ENCODE measurements around the gene MEIS3. TPM values are rescaled to one million over a fixed set of nuclear protein-coding genes. Genes with fewer than 3 reads are reported as not detected.
"Not testable (repeated sequence)": the region's sequence is repeated elsewhere in the genome, so short reads cannot be mapped to it uniquely, and the experiment has no call there.

The MEIS3 gene
- total RNA-seq, 1 experiment from 2014 or later, result 35.8 TPM

GRCh38 chr19:47387623-47388022 lies 31.7 kb downstream of the MEIS3 start:
- CTCF ChIA-PET; H3K79me2 ChIP-seq (ENCODE audit: insufficient read depth, low read length); ATAC-seq; POLR2A ChIA-PET; H4K20me1 ChIP-seq (ENCODE audit: insufficient read depth); H3K27ac ChIP-seq (ENCODE audit: low read depth, low read length); intact Hi-C loops (cut with micrococcal nuclease); H3K36me3 ChIP-seq (ENCODE audit: control insufficient read depth in 1 of 2, insufficient read depth in 2 of 2, low read length in 2 of 2); H3K4me2 ChIP-seq (ENCODE audit: low read length); H3K9ac ChIP-seq (ENCODE audit: low read length); H3K9me2 ChIP-seq (ENCODE audit: insufficient read depth); RAD21 ChIA-PET (ENCODE audit: low non-redundant PET in 1 of 2, low total read pairs in 2 of 2, uncharacterized antibody in 2 of 2, unreplicated experiment in 2 of 2); H3K4me3 ChIP-seq (replicated peaks in 1 of 2; ENCODE audit: low read depth in 1 of 2, low read length in 2 of 2); BruUV-seq (replicated peaks); H2AFZ ChIP-seq (ENCODE audit: low read depth, low read length, poor library complexity, severe bottlenecking); H3K27me3 ChIP-seq (ENCODE audit: insufficient read depth, low read length); H3K9me3 ChIP-seq (ENCODE audit: control insufficient read depth in 1 of 2, insufficient read depth in 1 of 2, low read depth in 1 of 2, low read length in 2 of 2); DNase-seq (ENCODE audit: low read depth, low spot score); H3K4me1 ChIP-seq (ENCODE audit: control insufficient read depth in 1 of 2, insufficient read depth in 2 of 2, low read length in 2 of 2): not testable (repeated sequence)

- DNase-seq (ENCODE audit: low read depth, low spot score); H3K27me3 ChIP-seq (ENCODE audit: insufficient read depth, low read length); H3K4me3 ChIP-seq (replicated peaks in 1 of 2; ENCODE audit: low read depth in 1 of 2, low read length in 2 of 2); H3K27ac ChIP-seq (ENCODE audit: low read depth, low read length); H4K20me1 ChIP-seq (ENCODE audit: insufficient read depth); H3K9ac ChIP-seq (ENCODE audit: low read length); H3K79me2 ChIP-seq (ENCODE audit: insufficient read depth, low read length); H2AFZ ChIP-seq (ENCODE audit: low read depth, low read length, poor library complexity, severe bottlenecking); ATAC-seq; POLR2A ChIA-PET; RAD21 ChIA-PET (ENCODE audit: low non-redundant PET in 1 of 2, low total read pairs in 2 of 2, uncharacterized antibody in 2 of 2, unreplicated experiment in 2 of 2); BruUV-seq (replicated peaks); H3K36me3 ChIP-seq (ENCODE audit: control insufficient read depth in 1 of 2, insufficient read depth in 2 of 2, low read length in 2 of 2); H3K9me2 ChIP-seq (ENCODE audit: insufficient read depth); H3K4me2 ChIP-seq (ENCODE audit: low read length); intact Hi-C loops (cut with micrococcal nuclease); H3K4me1 ChIP-seq (ENCODE audit: control insufficient read depth in 1 of 2, insufficient read depth in 2 of 2, low read length in 2 of 2); H3K9me3 ChIP-seq (ENCODE audit: control insufficient read depth in 1 of 2, insufficient read depth in 1 of 2, low read depth in 1 of 2, low read length in 2 of 2): not testable (repeated sequence)
- CTCF ChIA-PET, result interaction anchor here (0.7 kb wide), 1 partner anchor 175 kb away, joined by 3 read pairs; no protein-coding TSS in a partner anchor
Observed at GRCh38 chr19:47386582-47386981, 32.7 kb downstream of the MEIS3 start.

- H2AFZ ChIP-seq (ENCODE audit: low read depth, low read length, poor library complexity, severe bottlenecking); H3K9me2 ChIP-seq (ENCODE audit: insufficient read depth); H3K4me2 ChIP-seq (ENCODE audit: low read length); H3K9ac ChIP-seq (ENCODE audit: low read length); H3K27ac ChIP-seq (ENCODE audit: low read depth, low read length); H3K4me1 ChIP-seq (ENCODE audit: control insufficient read depth in 1 of 2, insufficient read depth in 2 of 2, low read length in 2 of 2); H3K4me3 ChIP-seq (replicated peaks in 1 of 2; ENCODE audit: low read depth in 1 of 2, low read length in 2 of 2); RAD21 ChIA-PET (ENCODE audit: low non-redundant PET in 1 of 2, low total read pairs in 2 of 2, uncharacterized antibody in 2 of 2, unreplicated experiment in 2 of 2); H3K27me3 ChIP-seq (ENCODE audit: insufficient read depth, low read length); BruUV-seq (replicated peaks); ATAC-seq; H3K9me3 ChIP-seq (ENCODE audit: control insufficient read depth in 1 of 2, insufficient read depth in 1 of 2, low read depth in 1 of 2, low read length in 2 of 2); intact Hi-C loops (cut with micrococcal nuclease); H4K20me1 ChIP-seq (ENCODE audit: insufficient read depth); POLR2A ChIA-PET; H3K79me2 ChIP-seq (ENCODE audit: insufficient read depth, low read length); CTCF ChIA-PET; DNase-seq (ENCODE audit: low read depth, low spot score): not testable (repeated sequence)
- H3K36me3 ChIP-seq (ENCODE audit: control insufficient read depth in 1 of 2, insufficient read depth in 2 of 2, low read length in 2 of 2), result peaks cover 12 to 13% of the 10 kb centered on the region in 2 experiments; a peak in 3 of 4 replicates
Observed at GRCh38 chr19:47384533-47384932, 34.8 kb downstream of the MEIS3 start.
